BE2C (cell line): Measurements from ENCODE around the gene RBPJL.

Experiments
- DNase-seq: peaks from one replicate; pipeline ENCODE4 v3.0.0-alpha.2; 2020
- H3K27me3 ChIP-seq: fragments of 250-450 bp; sonication (Bioruptor Pico); 2 replicates; pipeline ENCODE4 v1.5.1; 2020; ENCODE audit warnings: mild to moderate bottlenecking
- H3K36me3 ChIP-seq: fragments of 250-450 bp; sonication (Bioruptor Pico); 2 replicates; pipeline ENCODE4 v1.5.1; 2020; ENCODE audit warnings: mild to moderate bottlenecking
- H3K4me1 ChIP-seq: fragments of 250-450 bp; sonication (Bioruptor Pico); 2 replicates; pipeline ENCODE4 v1.5.1; 2020
- H3K4me3 ChIP-seq: 2 replicates; pipeline ENCODE4 v1.5.1; 2011; ENCODE audit warnings: low read depth, low read length
- H3K9me3 ChIP-seq: fragments of 250-450 bp; sonication (Bioruptor Pico); 2 replicates; pipeline ENCODE4 v1.5.1; 2020
- CTCF ChIP-seq: IDR thresholded peaks from 2 replicates; pipeline ENCODE4 v1.5.1; 2012; ENCODE audit warnings: mild to moderate bottlenecking, low read depth, low read length

RBPJL gene

GRCh38 chr20:45340236-45340847 lies 33.7 kb downstream of the RBPJL start:
- TF ChIP-seq CTCF, result no peak
- H3K4me3 ChIP-seq, result no peak overlapping the region
- H3K4me1 ChIP-seq, result peaks cover 30% of the 10 kb centered on the region
- no peaks in the 10 kb centered on the region for H3K36me3 ChIP-seq
- no peaks in the 10 kb centered on the region for H3K9me3 ChIP-seq
- no peak for DNase-seq
- no peaks in the 10 kb centered on the region for H3K27me3 ChIP-seq

GRCh38 chr20:45340951-45341350 lies 34.3 kb downstream of the RBPJL start:
- Histone ChIP-seq H3K27me3 (no peaks in the 10 kb centered on the region), H3K4me3 (no peak overlapping the region), H3K4me1 (peaks cover 30% of the 10 kb centered on the region), H3K9me3 (no peaks in the 10 kb centered on the region), H3K36me3 (no peaks in the 10 kb centered on the region)
- no peak for TF ChIP-seq CTCF
- DNase-seq, result no peak

- Histone ChIP-seq H3K9me3 (no peaks in the 10 kb centered on the region), H3K27me3 (no peaks in the 10 kb centered on the region), H3K4me1 (peaks cover 30% of the 10 kb centered on the region), H3K4me3 (peak overlapping the region; percentile 44), H3K36me3 (no peaks in the 10 kb centered on the region)
- DNase-seq, result no peak
- no peak for TF ChIP-seq CTCF
Measured at GRCh38 chr20:45341579-45341938, 34.9 kb downstream of the RBPJL start.

GRCh38 chr20:45341939-45342854 lies 35.6 kb downstream of the RBPJL start:
- Histone ChIP-seq H3K4me3 (peak overlapping the region; percentile 44), H3K27me3 (no peaks in the 10 kb centered on the region), H3K36me3 (no peaks in the 10 kb centered on the region), H3K4me1 (peaks cover 30% of the 10 kb centered on the region), H3K9me3 (no peaks in the 10 kb centered on the region)
- TF ChIP-seq CTCF, result no peak
- peak; percentile 74 for DNase-seq

- DNase-seq, result no peak
- no peaks in the 10 kb centered on the region for H3K36me3 ChIP-seq
- H3K9me3 ChIP-seq, result no peaks in the 10 kb centered on the region
- no peak for TF ChIP-seq CTCF
- no peaks in the 10 kb centered on the region; the same call in 1 of the 2 replicates for H3K27me3 ChIP-seq
- H3K4me3 ChIP-seq, result no peak overlapping the region
- H3K4me1 ChIP-seq, result peaks cover 30% of the 10 kb centered on the region
Measured at GRCh38 chr20:45342855-45343531, 36.4 kb downstream of the RBPJL start.
